Mesendoderm (in vitro differentiated cells): ENCODE results near the gene STUM.

ENCODE experiments used
- DNase-seq: peaks from one replicate; pipeline ENCODE4 v3.0.0; 2013
- H2AK5ac ChIP-seq: 2 replicates; pipeline ENCODE4 v1.6.1; 2013; ENCODE audit warnings: low read length, inconsistent platforms
- H2BK120ac ChIP-seq: 2 replicates; pipeline ENCODE4 v1.6.1; 2013; ENCODE audit warnings: low read depth, mild to moderate bottlenecking, low read length, moderate library complexity, mixed read lengths
- H2BK15ac ChIP-seq: replicated peaks from 2 replicates; pipeline ENCODE4 v1.6.1; 2013; ENCODE audit warnings: low read depth, mild to moderate bottlenecking, moderate library complexity
- H2BK5ac ChIP-seq: 2 replicates; pipeline ENCODE4 v1.6.1; 2013; ENCODE audit warnings: low read length, inconsistent platforms
- H3K18ac ChIP-seq: 2 replicates; pipeline ENCODE4 v1.6.1; 2013; ENCODE audit warnings: mild to moderate bottlenecking, low read length, mixed read lengths
- H3K23ac ChIP-seq: one replicate; pipeline ENCODE4 v1.6.1; 2013; ENCODE audit warnings: low read length
- H3K27ac ChIP-seq: 2 replicates; pipeline ENCODE4 v1.5.1; 2013; ENCODE audit warnings: low read depth, mild to moderate bottlenecking, inconsistent platforms, low read length, moderate library complexity
- H3K27me3 ChIP-seq: 2 replicates; pipeline ENCODE4 v1.6.1; 2013; ENCODE audit warnings: low read length, control low read depth, mild to moderate bottlenecking, inconsistent platforms; ENCODE audit not compliant: insufficient read depth, poor library complexity
- H3K36me3 ChIP-seq: 2 replicates; pipeline ENCODE4 v1.6.1; 2013; ENCODE audit warnings: low read length, inconsistent platforms; ENCODE audit not compliant: control insufficient read depth, insufficient read depth
- H3K4ac ChIP-seq: one replicate; pipeline ENCODE4 v1.6.1; 2013; ENCODE audit warnings: low read depth, mild to moderate bottlenecking, low read length, moderate library complexity
- H3K4me1 ChIP-seq: 2 replicates; pipeline ENCODE4 v1.6.1; 2013; ENCODE audit warnings: low read depth, low read length, inconsistent platforms; ENCODE audit not compliant: control insufficient read depth
- H3K4me2 ChIP-seq: 2 replicates; pipeline ENCODE4 v1.6.1; 2013; ENCODE audit warnings: low read length
- H3K4me3 ChIP-seq: 2 replicates; pipeline ENCODE4 v1.5.1; 2013; ENCODE audit warnings: mild to moderate bottlenecking, low read length
- H3K56ac ChIP-seq: one replicate; pipeline ENCODE4 v1.6.1; 2013; ENCODE audit warnings: low read length
- H3K79me1 ChIP-seq: 2 replicates; pipeline ENCODE4 v1.6.1; 2013; ENCODE audit warnings: low read length, inconsistent platforms
- H3K79me2 ChIP-seq: 2 replicates; pipeline ENCODE4 v1.6.1; 2013; ENCODE audit warnings: mild to moderate bottlenecking, low read length; ENCODE audit not compliant: control insufficient read depth, insufficient read depth
- H3K9ac ChIP-seq: 2 replicates; pipeline ENCODE4 v1.6.1; 2013; ENCODE audit warnings: low read length, inconsistent platforms
- H4K5ac ChIP-seq: one replicate; pipeline ENCODE4 v1.6.1; 2013; ENCODE audit warnings: low read length
- H4K8ac ChIP-seq: one replicate; pipeline ENCODE4 v1.6.1; 2013; ENCODE audit warnings: low read depth, mild to moderate bottlenecking, control low read depth, low read length, moderate library complexity
- WGBS: extraction: QIAGEN DNeasy Blood & Tissue Kit; methylation state at CpG from one replicate; pipeline ENCODE4 v1.1.7; 2013; ENCODE audit warnings: low lambda C conversion rate, missing lambda C conversion rate; ENCODE audit not compliant: insufficient coverage; ENCODE audit errors: extremely low coverage; 5-methylcytosine and 5-hydroxymethylcytosine counted together

The STUM gene

GRCh38 chr1:226586650-226587422 is 38.3 kb downstream of the STUM start:
- no peak overlapping the region for H4K5ac ChIP-seq
- DNase-seq, result no peak
- H2AK5ac ChIP-seq, result no peak overlapping the region
- H3K79me2 ChIP-seq, result no peaks in the 10 kb centered on the region
- no CpG with 5 or more reads among the region's 16 CpGs for WGBS
- no peak overlapping the region for H3K4ac ChIP-seq
- no peak overlapping the region for H2BK120ac ChIP-seq
- no peak overlapping the region for H2BK5ac ChIP-seq
- no peak overlapping the region for H2BK15ac ChIP-seq
- no peak overlapping the region for H3K27ac ChIP-seq
- H3K9ac ChIP-seq, result no peak overlapping the region
- H3K56ac ChIP-seq, result no peak overlapping the region
- no peaks in the 10 kb centered on the region for H3K36me3 ChIP-seq
- no peaks in the 10 kb centered on the region for H3K79me1 ChIP-seq
- H3K4me3 ChIP-seq, result no peak overlapping the region
- H4K8ac ChIP-seq, result no peak overlapping the region
- H3K4me1 ChIP-seq, result peaks cover 1% of the 10 kb centered on the region
- no peak overlapping the region for H3K18ac ChIP-seq
- no peak overlapping the region for H3K23ac ChIP-seq
- no peaks in the 10 kb centered on the region for H3K27me3 ChIP-seq
- H3K4me2 ChIP-seq, result no peak overlapping the region

GRCh38 chr1:226588484-226588883 is 39.9 kb downstream of the STUM start:
- Histone ChIP-seq H3K4me3 (no peak overlapping the region), H2BK120ac (no peak overlapping the region), H3K79me1 (no peaks in the 10 kb centered on the region), H3K18ac (no peak overlapping the region), H3K9ac (no peak overlapping the region), H3K27ac (no peak overlapping the region), H3K36me3 (no peaks in the 10 kb centered on the region), H3K56ac (no peak overlapping the region), H4K5ac (no peak overlapping the region), H2BK5ac (no peak overlapping the region), H4K8ac (no peak overlapping the region), H2AK5ac (no peak overlapping the region), H3K4me1 (peaks cover 5% of the 10 kb centered on the region), H3K4ac (no peak overlapping the region), H2BK15ac (no peak overlapping the region), H3K4me2 (no peak overlapping the region), H3K79me2 (no peaks in the 10 kb centered on the region), H3K23ac (no peak overlapping the region), H3K27me3 (no peaks in the 10 kb centered on the region)
- WGBS, result no CpG with 5 or more reads among the region's 2 CpGs
- no peak for DNase-seq

- no peak overlapping the region for H4K8ac ChIP-seq
- no peak overlapping the region for H2BK15ac ChIP-seq
- no peaks in the 10 kb centered on the region for H3K27me3 ChIP-seq
- no peak overlapping the region for H2BK5ac ChIP-seq
- no peak overlapping the region for H2BK120ac ChIP-seq
- no peak overlapping the region for H3K4me3 ChIP-seq
- H3K23ac ChIP-seq, result no peak overlapping the region
- no peak overlapping the region for H3K27ac ChIP-seq
- no peak overlapping the region for H3K18ac ChIP-seq
- H3K36me3 ChIP-seq, result no peaks in the 10 kb centered on the region
- no peak overlapping the region for H4K5ac ChIP-seq
- peaks cover 9% of the 10 kb centered on the region for H3K4me1 ChIP-seq
- no CpG with 5 or more reads among the region's 11 CpGs for WGBS
- H2AK5ac ChIP-seq, result no peak overlapping the region
- H3K9ac ChIP-seq, result no peak overlapping the region
- no peak overlapping the region for H3K4ac ChIP-seq
- H3K4me2 ChIP-seq, result no peak overlapping the region
- DNase-seq, result no peak
- no peaks in the 10 kb centered on the region for H3K79me2 ChIP-seq
- H3K56ac ChIP-seq, result no peak overlapping the region
- no peaks in the 10 kb centered on the region for H3K79me1 ChIP-seq
These were observed 40.6 kb downstream of the STUM start for GRCh38 chr1:226589008-226589733.

- no CpG with 5 or more reads among the region's 7 CpGs for WGBS
- no peak overlapping the region for H3K18ac ChIP-seq
- H3K4ac ChIP-seq, result no peak overlapping the region
- no peak overlapping the region for H2AK5ac ChIP-seq
- no peak overlapping the region for H3K56ac ChIP-seq
- no peak overlapping the region for H3K4me2 ChIP-seq
- no peak overlapping the region for H2BK120ac ChIP-seq
- H3K27me3 ChIP-seq, result no peaks in the 10 kb centered on the region
- H3K9ac ChIP-seq, result no peak overlapping the region
- no peak overlapping the region for H4K5ac ChIP-seq
- H4K8ac ChIP-seq, result no peak overlapping the region
- H2BK5ac ChIP-seq, result no peak overlapping the region
- DNase-seq, result no peak
- H3K4me3 ChIP-seq, result no peak overlapping the region
- no peak overlapping the region for H2BK15ac ChIP-seq
- peaks cover 9% of the 10 kb centered on the region for H3K4me1 ChIP-seq
- no peaks in the 10 kb centered on the region for H3K36me3 ChIP-seq
- no peak overlapping the region for H3K23ac ChIP-seq
- H3K79me1 ChIP-seq, result no peaks in the 10 kb centered on the region
- no peaks in the 10 kb centered on the region for H3K79me2 ChIP-seq
- no peak overlapping the region for H3K27ac ChIP-seq
These were observed 42.0 kb downstream of the STUM start for GRCh38 chr1:226590614-226591013.

- no peaks in the 10 kb centered on the region for H3K79me1 ChIP-seq
- no peak overlapping the region for H2AK5ac ChIP-seq
- H3K4me1 ChIP-seq, result peaks cover 9% of the 10 kb centered on the region
- no peaks in the 10 kb centered on the region for H3K79me2 ChIP-seq
- no peak overlapping the region for H3K27ac ChIP-seq
- peak; percentile 64 for DNase-seq
- no peak overlapping the region for H3K56ac ChIP-seq
- H3K9ac ChIP-seq, result no peak overlapping the region
- no peak overlapping the region for H3K18ac ChIP-seq
- no peak overlapping the region for H2BK5ac ChIP-seq
- no peaks in the 10 kb centered on the region for H3K27me3 ChIP-seq
- H4K8ac ChIP-seq, result no peak overlapping the region
- no peak overlapping the region for H4K5ac ChIP-seq
- H3K4me3 ChIP-seq, result no peak overlapping the region
- H3K4ac ChIP-seq, result no peak overlapping the region
- H2BK15ac ChIP-seq, result no peak overlapping the region
- no CpG with 5 or more reads among the region's 8 CpGs for WGBS
- no peak overlapping the region for H2BK120ac ChIP-seq
- no peak overlapping the region for H3K4me2 ChIP-seq
- no peak overlapping the region for H3K23ac ChIP-seq
- no peaks in the 10 kb centered on the region for H3K36me3 ChIP-seq
These were observed 45.0 kb downstream of the STUM start for GRCh38 chr1:226593541-226593940.
